NCI-H345 (cell line): Measurements from ENCODE around the gene MIGA2.
"Not testable (repeated sequence)": the region's sequence is repeated elsewhere in the genome, so short reads cannot be mapped to it uniquely, and the experiment has no call there.

ENCODE experiments used
- DNase-seq: peaks from one replicate; lab custom pipeline; 2025; lab: John Stamatoyannopoulos, UW

MIGA2 gene

GRCh38 chr9:129011170-129011569 is 25.3 kb upstream of the MIGA2 start:
- no peak for DNase-seq

- DNase-seq: no peak
Observed at GRCh38 chr9:129011761-129012181, 24.7 kb upstream of the MIGA2 start.

GRCh38 chr9:129012343-129012742 is 24.1 kb upstream of the MIGA2 start:
- DNase-seq: no peak

- no peak for DNase-seq
Observed at GRCh38 chr9:129012893-129013448, 23.5 kb upstream of the MIGA2 start.

- DNase-seq: no peak
Observed at GRCh38 chr9:129013674-129014073, 22.8 kb upstream of the MIGA2 start.

GRCh38 chr9:129014124-129014523 is 22.3 kb upstream of the MIGA2 start:
- no peak for DNase-seq

GRCh38 chr9:129014608-129015007 is 21.8 kb upstream of the MIGA2 start:
- no peak for DNase-seq

GRCh38 chr9:129021091-129021490 is 15.3 kb upstream of the MIGA2 start:
- no peak for DNase-seq

GRCh38 chr9:129022037-129022436 is 14.4 kb upstream of the MIGA2 start:
- no peak for DNase-seq

- DNase-seq: no peak
Observed at GRCh38 chr9:129023036-129023907, 13.2 kb upstream of the MIGA2 start.

- no peak for DNase-seq
Observed at GRCh38 chr9:129023908-129024233, 12.6 kb upstream of the MIGA2 start.

- DNase-seq: no peak
Observed at GRCh38 chr9:129026442-129027223, 9.8 kb upstream of the MIGA2 start.

- no peak for DNase-seq
Observed at GRCh38 chr9:129027224-129027684, 9.2 kb upstream of the MIGA2 start.

- DNase-seq: peak; percentile 86
Observed at GRCh38 chr9:129027685-129028191, 8.7 kb upstream of the MIGA2 start.

GRCh38 chr9:129028192-129028966 is 8.0 kb upstream of the MIGA2 start, which contains the start of gene SH3GLB2:
SH3GLB2 (minus strand) TSS chr9:129028331; CDS start chr9:129028154, 177 bp downstream.
- peak; percentile 94 for DNase-seq

- DNase-seq: no peak
Observed at GRCh38 chr9:129030191-129030590, 6.2 kb upstream of the MIGA2 start.

GRCh38 chr9:129031514-129031913 is 4.9 kb upstream of the MIGA2 start:
- no peak for DNase-seq

GRCh38 chr9:129032541-129033159 is 3.8 kb upstream of the MIGA2 start:
- DNase-seq: no peak

GRCh38 chr9:129033216-129033615 is 3.2 kb upstream of the MIGA2 start:
- no peak for DNase-seq

- not testable (repeated sequence) for DNase-seq
Observed at GRCh38 chr9:129035838-129036237, 588 bp upstream of the MIGA2 start.
